K562 (cell line): ENCODE measurements around the gene PRKAR2B. TPM values are rescaled to one million over a fixed set of nuclear protein-coding genes. Genes with fewer than 3 reads are reported as not detected.

Experiments used
- EHMT2 ChIP-seq: fragments of 450-650 bp; IDR thresholded peaks from 2 replicates; pipeline ENCODE4 v1.6.1; 2018; ENCODE audit warnings: antibody characterized with exemption
- HIVEP1 ChIP-seq: fragments of 250-450 bp; sonication (Bioruptor Pico); IDR thresholded peaks from 2 replicates; pipeline ENCODE4 v1.4.0; 2020; ENCODE audit warnings: mild to moderate bottlenecking
- HMG20A ChIP-seq: fragments of 450-650 bp; formaldehyde crosslinking; conservative IDR thresholded peaks from 2 replicates; pipeline ENCODE4 v1.4.0; 2020; ENCODE audit warnings: mild to moderate bottlenecking, mixed read lengths
- HOXB6 ChIP-seq: fragments of 250-450 bp; sonication (Bioruptor Pico); IDR thresholded peaks from 2 replicates; pipeline ENCODE4 v1.5.1; 2022; ENCODE audit warnings: mild to moderate bottlenecking, borderline replicate concordance
- HSF4 ChIP-seq: fragments of 250-450 bp; sonication (Bioruptor Pico); IDR thresholded peaks from 2 replicates; pipeline ENCODE4 v2.1.2; 2022; ENCODE audit warnings: mild to moderate bottlenecking, moderate library complexity, borderline replicate concordance
- LARP7 ChIP-seq: fragments of 450-650 bp; IDR thresholded peaks from 2 replicates; pipeline ENCODE4 v1.6.1; 2016
- MLLT1 ChIP-seq, 2 experiments: fragments of 450-650 bp; IDR thresholded peaks; 2 replicates each; pipeline ENCODE4 v1.6.1; 2016
- OTX1 ChIP-seq: fragments of 450-650 bp; formaldehyde crosslinking; IDR thresholded peaks from 2 replicates; pipeline ENCODE4 v1.4.0; 2022; ENCODE audit warnings: mild to moderate bottlenecking
- PTRF ChIP-seq: fragments of 450-650 bp; IDR thresholded peaks from 2 replicates; pipeline ENCODE4 v1.6.1; 2016; ENCODE audit warnings: mild to moderate bottlenecking, missing genetic modification characterization, missing compliant biosample characterization
- RAD21 ChIP-seq, 2 experiments: fragments of 250-450 bp in 1 of 2; fragments of 450-650 bp in 1 of 2; sonication (Bioruptor Pico) in 1 of 2; formaldehyde crosslinking in 1 of 2; IDR thresholded peaks in 1 of 2; conservative IDR thresholded peaks in 1 of 2; 2 replicates each; pipeline versions ENCODE4 v1.4.0 to v1.8.0; 2020 to 2022; ENCODE audit warnings: mild to moderate bottlenecking in 2 of 2, moderate library complexity in 1 of 2
- RHOXF2B ChIP-seq: fragments of 250-450 bp; sonication (Bioruptor Pico); conservative IDR thresholded peaks from 2 replicates; pipeline ENCODE4 v1.5.1; 2021
- SMAD4 ChIP-seq: fragments of 250-450 bp; sonication (Bioruptor Pico); conservative IDR thresholded peaks from 2 replicates; pipeline ENCODE4 v1.8.0; 2021; ENCODE audit warnings: inconsistent platforms, mild to moderate bottlenecking, moderate library complexity
- SREBF2 ChIP-seq: sonication (generic); formaldehyde crosslinking; IDR thresholded peaks from 2 replicates; pipeline ENCODE4 v1.4.0; 2020; ENCODE audit warnings: mild to moderate bottlenecking, missing genetic modification reagents
- XRCC4 ChIP-seq: IDR thresholded peaks from one replicate; pipeline ENCODE4 v1.6.1; 2011; ENCODE audit not compliant: insufficient read depth, insufficient read length; ENCODE audit errors: extremely low read depth
- ZBTB1 ChIP-seq: sonication (generic); formaldehyde crosslinking; IDR thresholded peaks from 2 replicates; pipeline ENCODE4 v1.8.1; 2023; ENCODE audit warnings: missing genetic modification reagents, low read depth, mild to moderate bottlenecking, borderline replicate concordance
- ZNF584 ChIP-seq: fragments of 200-800 bp; sonication (Bioruptor generic); IDR thresholded peaks from 2 replicates; pipeline ENCODE4 v1.6.1; 2016; ENCODE audit warnings: low read depth, mild to moderate bottlenecking, missing genetic modification characterization, missing compliant biosample characterization
- ZNF77 ChIP-seq: fragments of 250-450 bp; sonication (Bioruptor Pico); IDR thresholded peaks from 2 replicates; pipeline ENCODE4 v1.5.0; 2020
- ZNF79 ChIP-seq: fragments of 250-450 bp; sonication (Bioruptor Pico); IDR thresholded peaks from 2 replicates; pipeline ENCODE4 v1.4.0; 2020; ENCODE audit warnings: low read depth, mild to moderate bottlenecking, moderate library complexity
- polyA plus RNA-seq, 8 experiments: library from polyadenylated mRNA; depleted of rRNA in 4 of 8; stranded (reverse) in 5 of 8; unstranded in 3 of 8; fragments of >200 nt; fragmentation: Nextera tagmentation in 2 of 8; fragmentation: Illumina TruSeq in 1 of 8; extraction: Ambion mirVana in 2 of 8; extraction: Trizol in 1 of 8; gene quantifications; 2 replicates each; pipeline versions ENCODE4 v1.2.1 to v1.2.3, GENCODE V29; 2011 to 2014; ENCODE audit warnings: inconsistent platforms in 1 of 8, missing spikeins in 1 of 8
- total RNA-seq, 7 experiments: library from RNA; depleted of rRNA in 6 of 7; stranded (reverse); fragments of >200 nt in 6 of 7; fragmentation: Illumina TruSeq in 2 of 7; extraction: Trizol in 2 of 7; gene quantifications; 2 replicates each; pipeline versions ENCODE4 v1.2.1 to v1.2.3, GENCODE V29; 2011 to 2021; ENCODE audit warnings: low replicate concordance in 1 of 7
- TF ChIP-seq, protein P1 (sequence below): sonication (generic); formaldehyde crosslinking; IDR thresholded peaks from 2 replicates; pipeline ENCODE4 v1.8.0; 2022; ENCODE audit warnings: mild to moderate bottlenecking, missing genetic modification reagents
- TF ChIP-seq, protein P2 (sequence below): IDR thresholded peaks from 3 replicates; pipeline ENCODE4 v1.6.1; 2011; ENCODE audit warnings: borderline replicate concordance, mild to moderate bottlenecking, moderate library complexity; ENCODE audit not compliant: insufficient read length; ENCODE audit errors: extremely low read depth

Gene PRKAR2B
- total and polyA plus RNA-seq, 9 of the 15 experiments (the other 6 are each of a cell fraction or from before 2014, with no cell fraction given), result 59.0 to 173 (median 129) TPM

- TF ChIP-seq MLLT1 (IDR thresholded peaks at IDR 0.05), result 0 out of 4 replicates have a peak, but pooled peaks of 1 of the 2 experiments have one; percentile 9
- 0 out of 2 replicates have a peak, but pooled peaks have one; percentile 29 for TF ChIP-seq OTX1 (CRISPR knock-in tag)
- no peak for TF ChIP-seq LARP7
- no peak; the same call in 1 of the 2 replicates for TF ChIP-seq ZNF584 (CRISPR knock-in tag)
- TF ChIP-seq ZBTB1, result peak; percentile 54; the same call in 1 of the 2 replicates
- TF ChIP-seq XRCC4, result no peak
- TF ChIP-seq HMG20A, result 0 out of 2 replicates have a peak, but pooled peaks have one; percentile 13
- TF ChIP-seq RAD21 (CRISPR knock-in tag; conservative IDR thresholded peaks at IDR 0.05 in 1 of 2, IDR thresholded peaks at IDR 0.05 in 1 of 2), result no peak
- TF ChIP-seq, protein P1, sequence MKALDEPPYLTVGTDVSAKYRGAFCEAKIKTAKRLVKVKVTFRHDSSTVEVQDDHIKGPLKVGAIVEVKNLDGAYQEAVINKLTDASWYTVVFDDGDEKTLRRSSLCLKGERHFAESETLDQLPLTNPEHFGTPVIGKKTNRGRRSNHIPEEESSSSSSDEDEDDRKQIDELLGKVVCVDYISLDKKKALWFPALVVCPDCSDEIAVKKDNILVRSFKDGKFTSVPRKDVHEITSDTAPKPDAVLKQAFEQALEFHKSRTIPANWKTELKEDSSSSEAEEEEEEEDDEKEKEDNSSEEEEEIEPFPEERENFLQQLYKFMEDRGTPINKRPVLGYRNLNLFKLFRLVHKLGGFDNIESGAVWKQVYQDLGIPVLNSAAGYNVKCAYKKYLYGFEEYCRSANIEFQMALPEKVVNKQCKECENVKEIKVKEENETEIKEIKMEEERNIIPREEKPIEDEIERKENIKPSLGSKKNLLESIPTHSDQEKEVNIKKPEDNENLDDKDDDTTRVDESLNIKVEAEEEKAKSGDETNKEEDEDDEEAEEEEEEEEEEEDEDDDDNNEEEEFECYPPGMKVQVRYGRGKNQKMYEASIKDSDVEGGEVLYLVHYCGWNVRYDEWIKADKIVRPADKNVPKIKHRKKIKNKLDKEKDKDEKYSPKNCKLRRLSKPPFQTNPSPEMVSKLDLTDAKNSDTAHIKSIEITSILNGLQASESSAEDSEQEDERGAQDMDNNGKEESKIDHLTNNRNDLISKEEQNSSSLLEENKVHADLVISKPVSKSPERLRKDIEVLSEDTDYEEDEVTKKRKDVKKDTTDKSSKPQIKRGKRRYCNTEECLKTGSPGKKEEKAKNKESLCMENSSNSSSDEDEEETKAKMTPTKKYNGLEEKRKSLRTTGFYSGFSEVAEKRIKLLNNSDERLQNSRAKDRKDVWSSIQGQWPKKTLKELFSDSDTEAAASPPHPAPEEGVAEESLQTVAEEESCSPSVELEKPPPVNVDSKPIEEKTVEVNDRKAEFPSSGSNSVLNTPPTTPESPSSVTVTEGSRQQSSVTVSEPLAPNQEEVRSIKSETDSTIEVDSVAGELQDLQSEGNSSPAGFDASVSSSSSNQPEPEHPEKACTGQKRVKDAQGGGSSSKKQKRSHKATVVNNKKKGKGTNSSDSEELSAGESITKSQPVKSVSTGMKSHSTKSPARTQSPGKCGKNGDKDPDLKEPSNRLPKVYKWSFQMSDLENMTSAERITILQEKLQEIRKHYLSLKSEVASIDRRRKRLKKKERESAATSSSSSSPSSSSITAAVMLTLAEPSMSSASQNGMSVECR (CRISPR knock-in tag), result no peak
- TF ChIP-seq SREBF2 (CRISPR knock-in tag), result 0 out of 2 replicates have a peak, but pooled peaks have one; percentile 19
- TF ChIP-seq ZNF79 (CRISPR knock-in tag), result no peak
- TF ChIP-seq ZNF77 (CRISPR knock-in tag), result no peak
- TF ChIP-seq HOXB6, result 0 out of 2 replicates have a peak, but pooled peaks have one; percentile 36
- 0 out of 2 replicates have a peak, but pooled peaks have one; percentile 8 for TF ChIP-seq PTRF
- peak; percentile 12 for TF ChIP-seq SMAD4 (CRISPR knock-in tag)
- 0 out of 2 replicates have a peak, but pooled peaks have one; percentile 47 for TF ChIP-seq HIVEP1
- TF ChIP-seq, protein P2, sequence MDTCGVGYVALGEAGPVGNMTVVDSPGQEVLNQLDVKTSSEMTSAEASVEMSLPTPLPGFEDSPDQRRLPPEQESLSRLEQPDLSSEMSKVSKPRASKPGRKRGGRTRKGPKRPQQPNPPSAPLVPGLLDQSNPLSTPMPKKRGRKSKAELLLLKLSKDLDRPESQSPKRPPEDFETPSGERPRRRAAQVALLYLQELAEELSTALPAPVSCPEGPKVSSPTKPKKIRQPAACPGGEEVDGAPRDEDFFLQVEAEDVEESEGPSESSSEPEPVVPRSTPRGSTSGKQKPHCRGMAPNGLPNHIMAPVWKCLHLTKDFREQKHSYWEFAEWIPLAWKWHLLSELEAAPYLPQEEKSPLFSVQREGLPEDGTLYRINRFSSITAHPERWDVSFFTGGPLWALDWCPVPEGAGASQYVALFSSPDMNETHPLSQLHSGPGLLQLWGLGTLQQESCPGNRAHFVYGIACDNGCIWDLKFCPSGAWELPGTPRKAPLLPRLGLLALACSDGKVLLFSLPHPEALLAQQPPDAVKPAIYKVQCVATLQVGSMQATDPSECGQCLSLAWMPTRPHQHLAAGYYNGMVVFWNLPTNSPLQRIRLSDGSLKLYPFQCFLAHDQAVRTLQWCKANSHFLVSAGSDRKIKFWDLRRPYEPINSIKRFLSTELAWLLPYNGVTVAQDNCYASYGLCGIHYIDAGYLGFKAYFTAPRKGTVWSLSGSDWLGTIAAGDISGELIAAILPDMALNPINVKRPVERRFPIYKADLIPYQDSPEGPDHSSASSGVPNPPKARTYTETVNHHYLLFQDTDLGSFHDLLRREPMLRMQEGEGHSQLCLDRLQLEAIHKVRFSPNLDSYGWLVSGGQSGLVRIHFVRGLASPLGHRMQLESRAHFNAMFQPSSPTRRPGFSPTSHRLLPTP, result no peak
- 0 out of 2 replicates have a peak, but pooled peaks have one; percentile 21 for TF ChIP-seq EHMT2
- TF ChIP-seq RHOXF2B (CRISPR knock-in tag), result 0 out of 2 replicates have a peak, but pooled peaks have one; percentile 70
- TF ChIP-seq HSF4 (CRISPR knock-in tag), result no peak
These were observed 35.6 kb downstream of the PRKAR2B start (continued) for GRCh38 chr7:107080099-107080505.
